PC-9 (cell line): Measurements from ENCODE around the gene GALNT14. TPM values are rescaled to one million over a fixed set of nuclear protein-coding genes. Genes with fewer than 3 reads are reported as not detected.

Experiments used
- BruUV-seq: library from RNA; stranded (reverse); fragments of 400-500 nt; replicated peaks from 2 replicates; lab custom pipeline; 2021; lab: Mats Ljungman, UMichigan
- CTCF ChIA-PET: fragments of 300-600 bp; sonication (Branson Sonifier 250); formaldehyde crosslinking; loops from one replicate; lab custom pipeline; 2022; ENCODE audit warnings: antibody characterized with exemption; lab: Charles Lee
- POLR2A ChIA-PET: fragments of 300-600 bp; sonication (Branson Sonifier 250); formaldehyde crosslinking; loops from one replicate; lab custom pipeline; 2022; ENCODE audit warnings: antibody characterized with exemption; ENCODE audit not compliant: unreplicated experiment; lab: Charles Lee
- DNase-seq, 2 experiments: peaks; one replicate each; pipeline versions ENCODE4 v3.0.0 to v3.0.0-alpha.2; 2015 to 2022; ENCODE audit warnings: mixed read lengths in 1 of 2
- H2AFZ ChIP-seq: fragments of 200-600 bp; sonication (generic); 2 replicates; pipeline ENCODE4 v1.8.1; 2017; ENCODE audit warnings: antibody characterized with exemption
- H3F3A ChIP-seq: fragments of 200-600 bp; sonication (generic); 2 replicates; pipeline ENCODE4 v1.8.1; 2017; ENCODE audit warnings: antibody characterized with exemption, mild to moderate bottlenecking, low read depth; ENCODE audit not compliant: insufficient read depth
- H3K27ac ChIP-seq: fragments of 200-600 bp; sonication (generic); 2 replicates; pipeline ENCODE4 v1.6.1; 2016; ENCODE audit warnings: mixed run types
- H3K27me3 ChIP-seq: fragments of 200-600 bp; sonication (generic); 2 replicates; pipeline ENCODE4 v1.6.1; 2016; ENCODE audit warnings: low read depth, mixed run types; ENCODE audit not compliant: insufficient read depth
- H3K36me3 ChIP-seq: fragments of 200-600 bp; sonication (generic); 2 replicates; pipeline ENCODE4 v1.6.1; 2016; ENCODE audit warnings: low read depth, mixed run types
- H3K4me1 ChIP-seq: fragments of 200-600 bp; sonication (generic); replicated peaks from 2 replicates; pipeline ENCODE4 v1.6.1; 2016; ENCODE audit warnings: mixed run types; ENCODE audit not compliant: insufficient read depth
- H3K4me2 ChIP-seq: fragments of 200-600 bp; sonication (generic); 2 replicates; pipeline ENCODE4 v1.6.1; 2017; ENCODE audit warnings: mixed run types
- H3K4me3 ChIP-seq: fragments of 200-600 bp; sonication (generic); 2 replicates; pipeline ENCODE4 v1.6.1; 2016; ENCODE audit warnings: mixed run types
- H3K79me2 ChIP-seq: fragments of 200-600 bp; sonication (generic); 2 replicates; pipeline ENCODE4 v1.6.1; 2017; ENCODE audit warnings: low read depth, mixed run types
- H3K9me2 ChIP-seq: fragments of 200-600 bp; sonication (generic); 2 replicates; pipeline ENCODE4 v1.8.1; 2017; ENCODE audit warnings: mild to moderate bottlenecking; ENCODE audit not compliant: insufficient read depth
- H3K9me3 ChIP-seq: fragments of 200-600 bp; sonication (generic); 2 replicates; pipeline ENCODE4 v1.8.1; 2016; ENCODE audit warnings: low read depth; ENCODE audit not compliant: insufficient read depth
- H4K20me1 ChIP-seq: fragments of 200-600 bp; sonication (generic); 2 replicates; pipeline ENCODE4 v1.8.1; 2017; ENCODE audit not compliant: insufficient read depth
- EZH2 ChIP-seq: fragments of 200-600 bp; sonication (generic); IDR thresholded peaks from 2 replicates; pipeline ENCODE4 v1.8.0; 2017; ENCODE audit warnings: antibody characterized with exemption, low read depth
- intact Hi-C: fragments of 100-400 bp; cut with micrococcal nuclease; formaldehyde crosslinking; loops from one replicate; pipeline ENCODE4 v1.10.0; 2022; ENCODE audit not compliant: unreplicated experiment
- total RNA-seq: library from RNA; stranded (reverse); gene quantifications from 2 replicates; pipeline ENCODE4 v1.2.3, GENCODE V29; 2021
- TF ChIP-seq, protein P1 (sequence below): fragments of 200-600 bp; sonication (generic); conservative IDR thresholded peaks from 2 replicates; pipeline ENCODE4 v1.6.1; 2017; ENCODE audit warnings: mixed run types, antibody characterized with exemption, mild to moderate bottlenecking, moderate library complexity

Gene GALNT14
- total RNA-seq, 1 experiment from 2014 or later, result 3.1 TPM

DNA sequence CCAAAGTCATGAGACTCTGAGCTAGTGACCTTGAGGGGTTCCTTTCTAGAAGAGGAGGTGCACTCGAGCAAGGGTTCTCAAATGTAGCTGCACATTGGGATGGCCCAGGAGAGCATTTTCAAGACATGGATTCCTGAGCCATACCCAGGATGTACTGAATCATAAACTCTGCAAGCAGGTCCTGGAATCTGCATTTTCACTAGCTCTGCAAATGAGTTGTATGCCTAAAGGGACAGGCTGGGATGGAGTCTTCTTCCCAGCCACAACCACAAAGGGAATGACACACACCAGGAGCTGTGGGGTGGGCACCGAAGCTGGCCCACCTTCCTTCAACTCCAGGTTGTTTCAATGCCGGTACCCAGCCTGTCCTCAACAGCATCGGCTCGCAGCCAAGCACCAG, 90.6 kb downstream of the GALNT14 start:
- Histone ChIP-seq H3K79me2 (peaks cover 24% of the 10 kb centered on the region), H3K36me3 (no peaks in the 10 kb centered on the region), H3F3A (no peaks in the 10 kb centered on the region), H3K9me2 (no peaks in the 10 kb centered on the region), H3K27ac (no peak overlapping the region), H3K4me1 (no peaks in the 10 kb centered on the region), H3K27me3 (no peaks in the 10 kb centered on the region), H3K4me2 (no peak overlapping the region), H4K20me1 (no peaks in the 10 kb centered on the region; the same call in 1 of the 2 replicates), H3K9me3 (no peaks in the 10 kb centered on the region), H2AFZ (no peak overlapping the region), H3K4me3 (no peak overlapping the region)
- ChIA-PET POLR2A (no interaction called here), CTCF (no interaction called here)
- TF ChIP-seq EZH2, result no peak
- TF ChIP-seq, protein P1, sequence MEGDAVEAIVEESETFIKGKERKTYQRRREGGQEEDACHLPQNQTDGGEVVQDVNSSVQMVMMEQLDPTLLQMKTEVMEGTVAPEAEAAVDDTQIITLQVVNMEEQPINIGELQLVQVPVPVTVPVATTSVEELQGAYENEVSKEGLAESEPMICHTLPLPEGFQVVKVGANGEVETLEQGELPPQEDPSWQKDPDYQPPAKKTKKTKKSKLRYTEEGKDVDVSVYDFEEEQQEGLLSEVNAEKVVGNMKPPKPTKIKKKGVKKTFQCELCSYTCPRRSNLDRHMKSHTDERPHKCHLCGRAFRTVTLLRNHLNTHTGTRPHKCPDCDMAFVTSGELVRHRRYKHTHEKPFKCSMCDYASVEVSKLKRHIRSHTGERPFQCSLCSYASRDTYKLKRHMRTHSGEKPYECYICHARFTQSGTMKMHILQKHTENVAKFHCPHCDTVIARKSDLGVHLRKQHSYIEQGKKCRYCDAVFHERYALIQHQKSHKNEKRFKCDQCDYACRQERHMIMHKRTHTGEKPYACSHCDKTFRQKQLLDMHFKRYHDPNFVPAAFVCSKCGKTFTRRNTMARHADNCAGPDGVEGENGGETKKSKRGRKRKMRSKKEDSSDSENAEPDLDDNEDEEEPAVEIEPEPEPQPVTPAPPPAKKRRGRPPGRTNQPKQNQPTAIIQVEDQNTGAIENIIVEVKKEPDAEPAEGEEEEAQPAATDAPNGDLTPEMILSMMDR, result no peak
- DNase-seq, result no peak
- no TSS peak for BruUV-seq
- intact Hi-C loops, result no loop called here

DNA sequence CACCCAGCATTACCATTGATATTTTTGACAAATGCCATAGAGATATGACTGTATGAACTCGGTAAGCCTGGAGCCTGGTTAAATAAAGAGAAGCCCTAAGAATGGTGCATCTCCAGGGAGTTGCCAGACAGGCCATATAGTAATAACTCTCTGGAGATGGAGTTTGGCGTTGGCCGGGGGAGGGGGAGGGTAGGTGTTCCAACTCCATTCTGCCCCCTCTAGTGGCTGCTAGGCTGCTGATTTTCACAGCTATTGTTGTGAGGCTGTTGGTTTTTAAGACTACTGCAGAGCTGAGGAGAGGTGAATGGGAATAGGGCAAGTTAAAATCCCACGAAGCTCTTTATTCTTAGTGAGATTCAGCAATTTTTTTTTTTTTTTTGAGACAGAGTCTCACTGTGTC, 99.9 kb downstream of the GALNT14 start:
- no peaks in the 10 kb centered on the region for H4K20me1 ChIP-seq
- no peak overlapping the region for H3K4me3 ChIP-seq
- TF ChIP-seq EZH2, result no peak
- TF ChIP-seq, protein P1, result no peak
- ChIA-PET CTCF (no interaction called here), POLR2A (no interaction called here)
- H3K4me1 ChIP-seq, result no peaks in the 10 kb centered on the region
- H3K27ac ChIP-seq, result no peak overlapping the region
- no peak for DNase-seq
- peaks cover 17% of the 10 kb centered on the region; the same call in 1 of the 2 replicates for H3K36me3 ChIP-seq
- no peaks in the 10 kb centered on the region for H3K9me2 ChIP-seq
- peaks cover 10% of the 10 kb centered on the region; the same call in 1 of the 2 replicates for H3K79me2 ChIP-seq
- peaks cover 20% of the 10 kb centered on the region for H3K9me3 ChIP-seq
- no peak overlapping the region for H3K4me2 ChIP-seq
- H3K27me3 ChIP-seq, result no peaks in the 10 kb centered on the region
- H3F3A ChIP-seq, result peaks cover 9% of the 10 kb centered on the region; the same call in 1 of the 2 replicates
- no TSS peak for BruUV-seq
- H2AFZ ChIP-seq, result no peak overlapping the region
- intact Hi-C loops, result no loop called here

DNA sequence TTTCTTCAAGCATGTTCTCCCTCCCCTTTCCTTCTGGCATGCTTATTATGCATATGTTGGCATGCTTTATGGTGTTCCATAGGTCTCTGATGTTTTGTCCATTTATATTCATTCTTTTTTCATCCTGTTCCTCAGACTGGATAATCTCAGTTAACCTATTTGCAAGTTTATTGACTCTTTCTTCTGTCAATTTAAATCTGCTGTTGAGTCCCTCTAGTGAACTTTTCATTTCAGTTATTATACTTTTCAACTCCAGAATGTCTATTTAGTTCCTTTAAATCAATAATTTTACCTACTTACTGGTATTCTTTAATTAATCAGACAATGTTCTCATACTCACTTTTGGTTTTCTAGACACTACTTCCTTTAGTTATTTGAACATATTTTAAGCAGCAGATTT, 101.2 kb downstream of the GALNT14 start:
- Histone ChIP-seq H3K27me3 (no peaks in the 10 kb centered on the region), H2AFZ (no peak overlapping the region), H3K27ac (no peak overlapping the region), H3K4me1 (no peaks in the 10 kb centered on the region), H3K36me3 (peaks cover 17% of the 10 kb centered on the region; the same call in 1 of the 2 replicates), H3K4me2 (no peak overlapping the region), H3K79me2 (0 out of 2 replicates have a peak, but pooled peaks cover 5% of the 10 kb centered on the region), H3K4me3 (no peak overlapping the region), H3F3A (peaks cover 9% of the 10 kb centered on the region; the same call in 1 of the 2 replicates), H4K20me1 (no peaks in the 10 kb centered on the region), H3K9me3 (peaks cover 20% of the 10 kb centered on the region), H3K9me2 (no peaks in the 10 kb centered on the region)
- BruUV-seq, result no TSS peak
- TF ChIP-seq, protein P1, result no peak
- no peak for TF ChIP-seq EZH2
- intact Hi-C loops, result no loop called here
- POLR2A ChIA-PET, result no interaction called here
- no peak for DNase-seq
- CTCF ChIA-PET, result interaction anchor here (0.7 kb wide), 1 partner anchor 121 kb away, joined by 3 read pairs; no protein-coding TSS in a partner anchor
